Loucy (cell line): ENCODE results near the gene GTF2F1.

ENCODE experiments used
- EZH2phosphoT487 ChIP-seq: fragments of 200-600 bp; IDR thresholded peaks from 2 replicates; pipeline ENCODE4 v1.6.1; 2018; ENCODE audit warnings: antibody characterized with exemption, mild to moderate bottlenecking, moderate library complexity, borderline replicate concordance
- TF ChIP-seq, protein P1 (sequence below): fragments of 200-600 bp; sonication (generic); conservative IDR thresholded peaks from 2 replicates; pipeline ENCODE4 v1.5.1; 2014; ENCODE audit warnings: mild to moderate bottlenecking, antibody characterized with exemption, low read length

DNA sequence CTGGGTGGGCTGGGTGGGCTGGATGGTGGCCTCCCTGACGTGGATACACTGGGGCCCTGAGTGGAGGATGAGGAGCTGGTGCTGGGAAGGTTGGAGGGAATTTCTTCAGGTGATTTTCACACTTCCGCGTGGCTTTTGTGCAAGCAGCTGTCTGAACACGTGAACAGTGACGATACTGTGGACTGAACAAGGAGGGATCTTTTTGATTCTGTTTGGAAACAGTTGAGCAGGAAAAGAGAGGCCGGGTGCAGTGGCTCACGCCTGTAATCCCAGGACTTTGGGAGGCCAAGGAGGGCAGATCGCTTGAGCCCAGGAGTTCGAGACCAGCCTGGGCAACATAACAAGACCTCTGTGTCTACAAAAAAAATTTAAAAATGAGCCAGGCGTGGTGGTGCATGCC, 9.1 kb upstream of the GTF2F1 start:
- TF ChIP-seq, protein P1, sequence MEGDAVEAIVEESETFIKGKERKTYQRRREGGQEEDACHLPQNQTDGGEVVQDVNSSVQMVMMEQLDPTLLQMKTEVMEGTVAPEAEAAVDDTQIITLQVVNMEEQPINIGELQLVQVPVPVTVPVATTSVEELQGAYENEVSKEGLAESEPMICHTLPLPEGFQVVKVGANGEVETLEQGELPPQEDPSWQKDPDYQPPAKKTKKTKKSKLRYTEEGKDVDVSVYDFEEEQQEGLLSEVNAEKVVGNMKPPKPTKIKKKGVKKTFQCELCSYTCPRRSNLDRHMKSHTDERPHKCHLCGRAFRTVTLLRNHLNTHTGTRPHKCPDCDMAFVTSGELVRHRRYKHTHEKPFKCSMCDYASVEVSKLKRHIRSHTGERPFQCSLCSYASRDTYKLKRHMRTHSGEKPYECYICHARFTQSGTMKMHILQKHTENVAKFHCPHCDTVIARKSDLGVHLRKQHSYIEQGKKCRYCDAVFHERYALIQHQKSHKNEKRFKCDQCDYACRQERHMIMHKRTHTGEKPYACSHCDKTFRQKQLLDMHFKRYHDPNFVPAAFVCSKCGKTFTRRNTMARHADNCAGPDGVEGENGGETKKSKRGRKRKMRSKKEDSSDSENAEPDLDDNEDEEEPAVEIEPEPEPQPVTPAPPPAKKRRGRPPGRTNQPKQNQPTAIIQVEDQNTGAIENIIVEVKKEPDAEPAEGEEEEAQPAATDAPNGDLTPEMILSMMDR, result no peak
- no peak for TF ChIP-seq EZH2phosphoT487
